Adrenal gland (tissue), 19 donors: ENCODE measurements around the gene CDC23. TPM values are rescaled to one million over a fixed set of nuclear protein-coding genes. Genes with fewer than 3 reads are reported as not detected.
A peak's percentile ranks its signal among the peaks of the same experiment; 100 is the strongest.

Experiments
- DNase-seq, 7 donors: peaks; one replicate each; pipeline ENCODE4 v3.0.0-alpha.2; 2019 to 2020
- H3K27ac ChIP-seq, 5 donors: fragments of 200-600 bp; sonication (generic) in 4 of 5; 1 replicate in 3 of 5; 2 replicates in 2 of 5; pipeline versions ENCODE4 v1.5.1 to v1.8.0; 2016 to 2020; ENCODE audit warnings: mild to moderate bottlenecking in 1 of 5
- H3K27me3 ChIP-seq: fragments of 200-600 bp; 2 replicates; pipeline ENCODE4 v1.8.0; 2021
- H3K36me3 ChIP-seq, 2 donors: fragments of 200-600 bp; replicated peaks in 1 of 2; 1 replicate in 1 of 2; 2 replicates in 1 of 2; pipeline versions ENCODE4 v1.5.1 to v1.8.0; 2018 to 2022
- H3K4me1 ChIP-seq, 2 donors: fragments of 200-600 bp; replicated peaks in 1 of 2; 1 replicate in 1 of 2; 2 replicates in 1 of 2; pipeline versions ENCODE4 v1.5.1 to v1.8.0; 2018 to 2021
- H3K4me3 ChIP-seq, 4 donors: fragments of 200-600 bp; sonication (generic) in 3 of 4; one replicate each; pipeline ENCODE4 v1.5.1; 2016 to 2018
- H3K9me3 ChIP-seq, 3 donors: fragments of 200-600 bp; sonication (generic) in 1 of 3; replicated peaks in 1 of 3; 1 replicate in 2 of 3; 2 replicates in 1 of 3; pipeline versions ENCODE4 v1.5.1 to v1.8.0; 2016 to 2021
- CTCF ChIP-seq, 6 experiments: fragments of 450-650 bp in 4 of 6; fragments of 200-600 bp in 2 of 6; sonication (generic) in 1 of 6; IDR thresholded peaks; 1 replicate in 5 of 6; 2 replicates in 1 of 6; pipeline versions ENCODE4 v1.5.1 to v1.8.0; 2016 to 2021; ENCODE audit warnings: antibody characterized with exemption in 6 of 6, mild to moderate bottlenecking in 2 of 6, moderate library complexity in 1 of 6
- POLR2A ChIP-seq, 2 donors: fragments of 450-650 bp; IDR thresholded peaks; one replicate each; pipeline ENCODE4 v1.6.1; 2017; ENCODE audit warnings: antibody characterized with exemption in 2 of 2, mild to moderate bottlenecking in 2 of 2, moderate library complexity in 1 of 2
- WGBS, 4 donors: extraction: QIAGEN DNeasy Blood & Tissue Kit in 2 of 4; methylation state at CpG; one replicate each; pipeline versions ENCODE4 v1.1.5 to v1.1.7; 2013 to 2017; 5-methylcytosine and 5-hydroxymethylcytosine counted together
- intact Hi-C, 2 donors: fragments of 100-400 bp; cut with DNase I; formaldehyde crosslinking; loops; one replicate each; pipeline versions ENCODE4 v1.14.1 to v1.15.0; 2022 to 2023
- long read RNA-seq, 10 donors: library from polyadenylated mRNA in 3 of 10; unstranded in 2 of 10; stranded (forward) in 1 of 10; transcript quantifications; one replicate each; pipeline ENCODE4 v2.0.0 and lab custom pipeline, GENCODE V29; 2021 to 2026
- polyA plus RNA-seq, 3 donors: library from polyadenylated mRNA; stranded (reverse); fragments of 200-250 nt in 2 of 3; fragments of 350-450 nt in 1 of 3; fragmentation: Illumina TruSeq in 1 of 3; extraction: RNeasy Lipid Tissue Mini Kit (QIAGEN cat#74804) in 1 of 3; gene quantifications; one replicate each; pipeline ENCODE4 v1.2.3, GENCODE V29; 2013 to 2014
- total RNA-seq, 9 donors: library from RNA; depleted of rRNA in 4 of 9; stranded (reverse); fragments of >200 nt in 4 of 9; fragments of 120-200 nt in 1 of 9; fragmentation: NEBNext Ultra II Directional in 1 of 9; extraction: Animal tissue kit (Norgen Biotek cat#: 25700) in 1 of 9; gene quantifications; one replicate each; pipeline versions ENCODE4 v1.1.0 to v1.2.4, GENCODE V29; 2013 to 2023
- donor health status: healthy with polysubstance abuse.
- donor health status: Bipolar disorder and iron deficiency.
- donor health status: DM: yes; HTN: yes; CAD: no.
- donor health status: DM: no; HTN: no; CAD: no.
- donor health status: DM: no; HTN: no; CAD: no.
- donor health status: DM: yes; HTN: yes; CAD: no.

CDC23 gene
- total RNA-seq (10 to 100 TPM; 11.2 to 57.6 (median 20.6) TPM), polyA plus RNA-seq (10 to 100 TPM in 1 of 3 donors, 1 to 10 TPM in 2; 7.6 to 37.3 (median 8.3) TPM)
- long read RNA-seq, donor 1, transcript CDC23-201 (3 exons, 1,079 nt): major isoform, 32 of 46 reads
- long read RNA-seq, donor 1, transcript CDC23-202 (16 exons, 3,155 nt): minor isoform, 12 of 46 reads
- long read RNA-seq, donor 1, partial matches to known transcripts: 0 of 46 reads
- long read RNA-seq, donor 1, other reads (novel, unspliced or antisense): 0 of 46 reads
- long read RNA-seq, donor 2, transcript CDC23-201 (3 exons, 1,079 nt): major isoform, 14 of 16 reads
- long read RNA-seq, donor 2, partial matches to known transcripts: 0 of 16 reads
- long read RNA-seq, donor 2, other reads (novel, unspliced or antisense): 0 of 16 reads
- long read RNA-seq, donor 3, transcript CDC23-201 (3 exons, 1,079 nt): major isoform, 14 of 26 reads
- long read RNA-seq, donor 3, transcript CDC23-202 (16 exons, 3,155 nt): minor isoform, 12 of 26 reads
- long read RNA-seq, donor 3, partial matches to known transcripts: 0 of 26 reads
- long read RNA-seq, donor 3, other reads (novel, unspliced or antisense): 0 of 26 reads
- long read RNA-seq, donor 4, transcript CDC23-202 (16 exons, 3,155 nt): major isoform, 11 of 17 reads
- long read RNA-seq, donor 4, partial matches to known transcripts: 1 of 17 reads
- long read RNA-seq, donor 4, other reads (novel, unspliced or antisense): 0 of 17 reads
- long read RNA-seq, donor 5, transcript CDC23-202 (16 exons, 3,155 nt): major isoform, 28 of 41 reads
- long read RNA-seq, donor 5, transcript CDC23-201 (3 exons, 1,079 nt): minor isoform, 8 of 41 reads
- long read RNA-seq, donor 5, partial matches to known transcripts: 1 of 41 reads
- long read RNA-seq, donor 5, other reads (novel, unspliced or antisense): 4 of 41 reads
- long read RNA-seq, donor 6, transcript CDC23-202 (16 exons, 3,155 nt): major isoform, 7 of 12 reads
- long read RNA-seq, donor 6, partial matches to known transcripts: 0 of 12 reads
- long read RNA-seq, donor 6, other reads (novel, unspliced or antisense): 2 of 12 reads
- long read RNA-seq, donor 7, transcript CDC23-202 (16 exons, 3,155 nt): minor isoform, 6 of 21 reads
- long read RNA-seq, donor 7, transcript CDC23-201 (3 exons, 1,079 nt): major isoform, 14 of 21 reads
- long read RNA-seq, donor 7, partial matches to known transcripts: 0 of 21 reads
- long read RNA-seq, donor 7, other reads (novel, unspliced or antisense): 0 of 21 reads
- long read RNA-seq, donor 8, transcript CDC23-201 (3 exons, 1,079 nt): major isoform, 20 of 34 reads
- long read RNA-seq, donor 8, transcript CDC23-202 (16 exons, 3,155 nt): minor isoform, 14 of 34 reads
- long read RNA-seq, donor 8, partial matches to known transcripts: 0 of 34 reads
- long read RNA-seq, donor 8, other reads (novel, unspliced or antisense): 0 of 34 reads
- long read RNA-seq, donor 9, transcript CDC23-201 (3 exons, 1,079 nt): major isoform, 14 of 56 reads
- long read RNA-seq, donor 9, transcript CDC23-202 (16 exons, 3,155 nt): minor isoform, 9 of 56 reads
- long read RNA-seq, donor 9, partial matches to known transcripts: 33 of 56 reads
- long read RNA-seq, donor 9, other reads (novel, unspliced or antisense): 0 of 56 reads
- long read RNA-seq, donor 10, transcript CDC23-202 (16 exons, 3,155 nt): major isoform, 10 of 18 reads
- long read RNA-seq, donor 10, transcript CDC23-201 (3 exons, 1,079 nt): minor isoform, 8 of 18 reads
- long read RNA-seq, donor 10, partial matches to known transcripts: 0 of 18 reads
- long read RNA-seq, donor 10, other reads (novel, unspliced or antisense): 0 of 18 reads

- 0 to 2% (median 1%) methylated on average over 29 to 32 of the region's 32 CpGs for WGBS, 4 donors
- H3K27me3 ChIP-seq: no peaks in the 10 kb centered on the region
- intact Hi-C loops: loop anchor here in 1 of 2 donors (10.0 kb wide), 1 partner anchor 191 kb away; no protein-coding TSS in a partner anchor
- H3K36me3 ChIP-seq: peaks cover 0 to 9% of the 10 kb centered on the region in 2 donors
- peaks cover 10 to 22% of the 10 kb centered on the region in 2 donors for H3K4me1 ChIP-seq
- H3K9me3 ChIP-seq: no peaks in the 10 kb centered on the region
- DNase-seq: peak; percentile 92 to 98 (median 96)
- peak within 1 kb of the TSS in 4 of 5 donors; percentile 67 to 88 (median 72) for H3K27ac ChIP-seq
- peak within 1 kb of the TSS; percentile 69 to 95 (median 81) for H3K4me3 ChIP-seq
- no peak for TF ChIP-seq CTCF (IDR thresholded peaks at IDR 0.05)
- TF ChIP-seq POLR2A (IDR thresholded peaks at IDR 0.05): peak in 1 of 2 donors; percentile 54
Observed at GRCh38 chr5:138213161-138214029, at the start of gene CDC23. Gene CDC23 (minus strand): TSS chr5:138213323. CDS start chr5:138213312, 11 bp downstream.

- Histone ChIP-seq H3K36me3 (no peaks in the 10 kb centered on the region), H3K4me1 (no peaks in the 10 kb centered on the region), H3K9me3 (no peaks in the 10 kb centered on the region), H3K4me3 (no peak overlapping the region), H3K27ac (no peak overlapping the region), H3K27me3 (no peaks in the 10 kb centered on the region)
- TF ChIP-seq CTCF (IDR thresholded peaks at IDR 0.05) (no peak), POLR2A (IDR thresholded peaks at IDR 0.05) (no peak)
- WGBS, 4 donors: 73 to 79% (median 78%) methylated on average over 4 of the region's 4 CpGs
- DNase-seq: no peak
- intact Hi-C loops: no loop called here
Observed at GRCh38 chr5:138258704-138259292, 45.7 kb upstream of the CDC23 start.

DNA sequence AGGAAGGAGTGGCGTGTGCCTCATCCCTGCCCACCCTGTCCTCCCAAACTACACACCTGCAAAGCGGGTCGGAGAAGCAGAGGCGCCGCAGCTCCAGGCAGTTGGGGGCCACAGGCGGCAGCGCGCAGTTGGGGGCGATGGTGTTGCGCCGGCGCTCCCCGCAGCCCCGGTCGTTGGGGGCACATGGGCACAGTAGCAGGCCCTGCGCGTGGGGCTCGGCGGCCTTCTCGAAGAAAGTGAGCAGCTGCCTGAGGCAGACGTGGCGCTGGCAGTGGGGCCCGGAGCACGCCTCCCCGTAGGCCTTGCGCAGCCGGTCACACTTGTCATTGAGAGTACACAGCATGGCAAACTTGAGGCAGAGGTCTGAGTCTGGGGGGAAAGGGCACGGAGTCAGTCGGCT is 44.5 kb upstream of the CDC23 start:
- Histone ChIP-seq H3K36me3 (no peaks in the 10 kb centered on the region), H3K27ac (no peak overlapping the region), H3K4me1 (no peaks in the 10 kb centered on the region), H3K4me3 (no peak overlapping the region), H3K27me3 (no peaks in the 10 kb centered on the region), H3K9me3 (no peaks in the 10 kb centered on the region)
- no peak for TF ChIP-seq CTCF (IDR thresholded peaks at IDR 0.05)
- TF ChIP-seq POLR2A (IDR thresholded peaks at IDR 0.05): no peak
- no peak for DNase-seq
- WGBS, 4 donors: 70 to 83% (median 75%) methylated on average over 15 to 29 of the region's 29 CpGs
- intact Hi-C loops: no loop called here
